Measurements from ENCODE around the gene TSC2.

DNA sequence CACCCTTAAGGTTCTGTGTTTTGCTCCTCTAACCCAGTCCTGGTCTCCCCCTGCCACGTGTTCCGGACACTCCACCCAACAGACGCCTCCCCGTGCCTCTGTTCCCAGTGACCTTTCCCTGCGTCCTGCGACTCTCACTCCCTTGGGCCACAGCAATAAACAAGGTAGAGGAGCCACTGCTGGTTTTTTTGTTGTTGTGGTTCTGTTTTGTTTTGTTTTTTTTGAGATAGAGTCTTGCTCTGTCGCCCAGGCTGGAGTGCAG, 31.9 kb upstream of the TSC2 start:
- TF ChIP-seq POLR2A (IDR thresholded peaks at IDR 0.05; ENCODE audit: extremely low read depth, insufficient read length) = no peak
- TF ChIP-seq MYC (IDR thresholded peaks at IDR 0.05; ENCODE audit: low read depth, low read length) = no peak
